ENCODE data around the gene ADGRF1.
"Not testable (repeated sequence)": the region's sequence is repeated elsewhere in the genome, so short reads cannot be mapped to it uniquely, and the experiment has no call there.

The ADGRF1 gene

GRCh38 chr6:47042275-47042791 is at the start of gene ADGRF1:
Gene ADGRF1, minus strand, starts transcription at chr6:47042332. Its CDS starts 13,271 bp downstream, at chr6:47029061.
- no peak for DNase-seq (ENCODE audit: low spot score)

- DNase-seq (ENCODE audit: low spot score) = no peak
These were observed 48.7 kb upstream of the ADGRF1 start for GRCh38 chr6:47090881-47091280.

GRCh38 chr6:47089473-47089872 is 47.3 kb upstream of the ADGRF1 start:
- not testable (repeated sequence) for DNase-seq (ENCODE audit: low spot score)

- DNase-seq (ENCODE audit: low spot score) = no peak
These were observed 44.1 kb upstream of the ADGRF1 start for GRCh38 chr6:47086051-47086770.

GRCh38 chr6:47084610-47085009 is 42.5 kb upstream of the ADGRF1 start:
- DNase-seq (ENCODE audit: low spot score) = no peak

GRCh38 chr6:47083586-47084047 is 41.5 kb upstream of the ADGRF1 start:
- DNase-seq (ENCODE audit: low spot score) = no peak

GRCh38 chr6:47080083-47080596 is 38.0 kb upstream of the ADGRF1 start:
- no peak for DNase-seq (ENCODE audit: low spot score)

- DNase-seq (ENCODE audit: low spot score) = no peak
These were observed 37.5 kb upstream of the ADGRF1 start for GRCh38 chr6:47079638-47080037.

GRCh38 chr6:47078991-47079390 is 36.9 kb upstream of the ADGRF1 start:
- no peak for DNase-seq (ENCODE audit: low spot score)

GRCh38 chr6:47076422-47077344 is 34.6 kb upstream of the ADGRF1 start:
- DNase-seq (ENCODE audit: low spot score) = no peak

GRCh38 chr6:47075741-47076421 is 33.7 kb upstream of the ADGRF1 start:
- no peak for DNase-seq (ENCODE audit: low spot score)

GRCh38 chr6:47075168-47075567 is 33.0 kb upstream of the ADGRF1 start:
- no peak for DNase-seq (ENCODE audit: low spot score)

GRCh38 chr6:47073125-47074110 is 31.3 kb upstream of the ADGRF1 start:
- no peak for DNase-seq (ENCODE audit: low spot score)

- DNase-seq (ENCODE audit: low spot score) = no peak
These were observed 30.5 kb upstream of the ADGRF1 start for GRCh38 chr6:47072667-47073066.

GRCh38 chr6:47071681-47072080 is 29.5 kb upstream of the ADGRF1 start:
- DNase-seq (ENCODE audit: low spot score) = no peak

- DNase-seq (ENCODE audit: low spot score) = no peak
These were observed 28.3 kb upstream of the ADGRF1 start for GRCh38 chr6:47070461-47070860.

GRCh38 chr6:47069156-47069555 is 27.0 kb upstream of the ADGRF1 start:
- DNase-seq (ENCODE audit: low spot score) = no peak

GRCh38 chr6:47066418-47066817 is 24.3 kb upstream of the ADGRF1 start:
- no peak for DNase-seq (ENCODE audit: low spot score)

- no peak for DNase-seq (ENCODE audit: low spot score)
These were observed 22.1 kb upstream of the ADGRF1 start for GRCh38 chr6:47064274-47064673.

- no peak for DNase-seq (ENCODE audit: low spot score)
These were observed 20.2 kb upstream of the ADGRF1 start for GRCh38 chr6:47062346-47062745.

Data from CD4-positive, alpha-beta T cell treated with Interleukin-15 for 4 hours (primary cell).